IMR-90 (cell line): ENCODE results near the gene USP26. TPM values are rescaled to one million over a fixed set of nuclear protein-coding genes. Genes with fewer than 3 reads are reported as not detected.

Experiments used
- ATAC-seq: fragments of 200-7000 bp; cut with Tn5 transposase; 2 replicates; pipeline ENCODE4 v1.9.1; 2020; ENCODE audit warnings: low read depth, mild to moderate bottlenecking, moderate library complexity
- BruUV-seq: library from RNA; stranded (reverse); fragments of 400-500 nt; replicated peaks from 2 replicates; lab custom pipeline; 2021; lab: Mats Ljungman, UMichigan
- CTCF ChIA-PET: fragments of 300-600 bp; formaldehyde crosslinking; extraction: SDS; loops from one replicate; lab custom pipeline; 2021; ENCODE audit warnings: antibody characterized with exemption; lab: Yijun Ruan, JAX
- POLR2A ChIA-PET: fragments of 300-600 bp; sonication (Branson Sonifier 250); formaldehyde crosslinking; loops from one replicate; lab custom pipeline; 2022; ENCODE audit warnings: antibody characterized with exemption; ENCODE audit not compliant: unreplicated experiment; lab: Charles Lee
- DNase-seq: peaks from one replicate; pipeline ENCODE4 v3.0.0; 2013
- H2AFZ ChIP-seq: replicated peaks from 2 replicates; pipeline ENCODE3; 2013; ENCODE audit warnings: low read length, mild to moderate bottlenecking; ENCODE audit not compliant: poor library complexity
- H2AK5ac ChIP-seq: 2 replicates; pipeline ENCODE4 v1.6.1; 2013; ENCODE audit warnings: low read depth, low read length, inconsistent platforms
- H2AK9ac ChIP-seq: replicated peaks from 2 replicates; pipeline ENCODE3; 2013; ENCODE audit warnings: mild to moderate bottlenecking, low read depth, low read length, moderate library complexity; ENCODE audit not compliant: poor library complexity
- H2BK120ac ChIP-seq: 2 replicates; pipeline ENCODE4 v1.6.1; 2013; ENCODE audit warnings: low read depth, low read length, inconsistent platforms
- H2BK15ac ChIP-seq: 3 replicates; pipeline ENCODE4 v1.6.1; 2013; ENCODE audit warnings: low read depth, low read length, inconsistent platforms
- H2BK20ac ChIP-seq: 2 replicates; pipeline ENCODE4 v1.6.1; 2013; ENCODE audit warnings: low read depth, mild to moderate bottlenecking, inconsistent platforms, low read length, moderate library complexity
- H2BK5ac ChIP-seq: 2 replicates; pipeline ENCODE4 v1.6.1; 2013; ENCODE audit warnings: mild to moderate bottlenecking, low read depth, low read length, inconsistent platforms; ENCODE audit not compliant: poor library complexity, severe bottlenecking
- H3K14ac ChIP-seq: replicated peaks from 2 replicates; pipeline ENCODE4 v1.6.1; 2013; ENCODE audit warnings: low read depth, low read length, inconsistent platforms
- H3K18ac ChIP-seq: 2 replicates; pipeline ENCODE4 v1.6.1; 2013; ENCODE audit warnings: low read depth, low read length, control low read depth
- H3K23ac ChIP-seq: 2 replicates; pipeline ENCODE4 v1.6.1; 2013; ENCODE audit warnings: low read depth, low read length, inconsistent platforms
- H3K27ac ChIP-seq: 2 replicates; pipeline ENCODE4 v1.5.1; 2013; ENCODE audit warnings: mild to moderate bottlenecking, control low read depth, low read length; ENCODE audit not compliant: insufficient read depth
- H3K27me3 ChIP-seq: 2 replicates; pipeline ENCODE4 v1.6.1; 2013; ENCODE audit warnings: low read length; ENCODE audit not compliant: control insufficient read depth, insufficient read depth
- H3K36me3 ChIP-seq: 2 replicates; pipeline ENCODE4 v1.6.1; 2013; ENCODE audit warnings: low read length, mixed read lengths; ENCODE audit not compliant: control insufficient read depth, insufficient read depth
- H3K4ac ChIP-seq: 2 replicates; pipeline ENCODE4 v1.6.1; 2013; ENCODE audit warnings: low read depth, low read length, inconsistent platforms
- H3K4me1 ChIP-seq: 2 replicates; pipeline ENCODE4 v1.6.1; 2013; ENCODE audit warnings: low read length, mixed read lengths; ENCODE audit not compliant: control insufficient read depth, insufficient read depth
- H3K4me2 ChIP-seq: 2 replicates; pipeline ENCODE4 v1.6.1; 2013; ENCODE audit warnings: low read depth, mild to moderate bottlenecking, control low read depth, low read length, moderate library complexity
- H3K4me3 ChIP-seq: 2 replicates; pipeline ENCODE4 v1.5.1; 2013; ENCODE audit warnings: low read depth, mild to moderate bottlenecking, control low read depth, low read length, moderate library complexity; ENCODE audit not compliant: insufficient read depth
- H3K56ac ChIP-seq: 2 replicates; pipeline ENCODE4 v1.6.1; 2013; ENCODE audit warnings: low read length, inconsistent platforms; ENCODE audit not compliant: insufficient read depth; ENCODE audit errors: extremely low read depth
- H3K79me1 ChIP-seq, 2 experiments: 2 replicates each; pipeline ENCODE4 v1.6.1; 2013; ENCODE audit warnings: low read length in 2 of 2, inconsistent platforms in 1 of 2, low read depth in 1 of 2
- H3K9ac ChIP-seq: 2 replicates; pipeline ENCODE4 v1.6.1; 2013; ENCODE audit warnings: low read depth, low read length, control low read depth
- H3K9me1 ChIP-seq: 2 replicates; pipeline ENCODE4 v1.6.1; 2013; ENCODE audit warnings: low read length, inconsistent platforms; ENCODE audit not compliant: insufficient read depth
- H3K9me3 ChIP-seq: 2 replicates; pipeline ENCODE4 v1.6.1; 2013; ENCODE audit warnings: low read length; ENCODE audit not compliant: control insufficient read depth, insufficient read depth
- H4K20me1 ChIP-seq: 2 replicates; pipeline ENCODE4 v1.6.1; 2013; ENCODE audit warnings: low read length, inconsistent platforms; ENCODE audit not compliant: insufficient read depth
- H4K5ac ChIP-seq: 2 replicates; pipeline ENCODE4 v1.6.1; 2013; ENCODE audit warnings: mild to moderate bottlenecking, low read depth, low read length, control low read depth
- H4K8ac ChIP-seq, 2 experiments: 2 replicates each; pipeline ENCODE4 v1.6.1; 2013; ENCODE audit warnings: low read depth in 2 of 2, low read length in 2 of 2, control low read depth in 1 of 2, inconsistent platforms in 1 of 2
- H4K91ac ChIP-seq: 2 replicates; pipeline ENCODE4 v1.6.1; 2013; ENCODE audit warnings: low read depth, low read length, inconsistent platforms; ENCODE audit not compliant: insufficient read depth
- BHLHE40 ChIP-seq: fragments of 150-350 bp; IDR thresholded peaks from 2 replicates; pipeline ENCODE4 v1.6.1; 2016; ENCODE audit warnings: mild to moderate bottlenecking, low read depth, low read length
- CEBPB ChIP-seq: IDR thresholded peaks from 2 replicates; pipeline ENCODE4 v1.6.1; 2012; ENCODE audit warnings: low read depth, low read length, improper control_type of control experiment
- CHD1 ChIP-seq: IDR thresholded peaks from 2 replicates; pipeline ENCODE4 v1.6.1; 2012; ENCODE audit warnings: low read depth, low read length, improper control_type of control experiment
- CTCF ChIP-seq: conservative IDR thresholded peaks from 2 replicates; pipeline ENCODE4 v1.5.1; 2012; ENCODE audit warnings: mild to moderate bottlenecking, low read depth, low read length, improper control_type of control experiment
- FOS ChIP-seq: fragments of 150-350 bp; IDR thresholded peaks from 2 replicates; pipeline ENCODE4 v1.6.1; 2016; ENCODE audit warnings: low read depth, low read length
- MAFK ChIP-seq: IDR thresholded peaks from 2 replicates; pipeline ENCODE4 v1.6.1; 2012; ENCODE audit warnings: low read depth, low read length, improper control_type of control experiment
- MAZ ChIP-seq: IDR thresholded peaks from 2 replicates; pipeline ENCODE4 v1.6.1; 2012; ENCODE audit warnings: low read depth, mild to moderate bottlenecking, low read length, improper control_type of control experiment, moderate library complexity, borderline replicate concordance
- MXI1 ChIP-seq: IDR thresholded peaks from 2 replicates; pipeline ENCODE4 v1.6.1; 2012; ENCODE audit warnings: low read depth, mild to moderate bottlenecking, low read length, moderate library complexity, borderline replicate concordance
- NFE2L2 ChIP-seq: fragments of 150-350 bp; IDR thresholded peaks from 2 replicates; pipeline ENCODE4 v1.6.1; 2016; ENCODE audit warnings: low read depth, mild to moderate bottlenecking, low read length
- POLR2A ChIP-seq: IDR thresholded peaks from 2 replicates; pipeline ENCODE4 v1.6.1; 2012; ENCODE audit warnings: mild to moderate bottlenecking, low read depth, low read length
- RAD21 ChIP-seq: IDR thresholded peaks from 2 replicates; pipeline ENCODE4 v1.6.1; 2012; ENCODE audit warnings: low read length, improper control_type of control experiment
- RCOR1 ChIP-seq: IDR thresholded peaks from 2 replicates; pipeline ENCODE4 v1.6.1; 2012; ENCODE audit warnings: mild to moderate bottlenecking, low read length, improper control_type of control experiment; ENCODE audit not compliant: insufficient replicate concordance
- RFX5 ChIP-seq: IDR thresholded peaks from 2 replicates; pipeline ENCODE4 v1.8.0; 2012; ENCODE audit warnings: low read depth, mild to moderate bottlenecking, low read length, moderate library complexity
- SMC3 ChIP-seq: fragments of 150-350 bp; IDR thresholded peaks from 2 replicates; pipeline ENCODE4 v1.6.1; 2016; ENCODE audit warnings: low read depth, mild to moderate bottlenecking, antibody characterized with exemption, low read length, moderate library complexity
- USF2 ChIP-seq: fragments of 150-350 bp; IDR thresholded peaks from 2 replicates; pipeline ENCODE4 v1.6.1; 2017; ENCODE audit warnings: mild to moderate bottlenecking, antibody characterized with exemption, low read length, low read depth
- dilution Hi-C: fragments of 300-500 bp; cut with HindIII; formaldehyde crosslinking; loops from one replicate; pipeline ENCODE4 v1.14.3; 2018; ENCODE audit warnings: low sequenced_read_pairs; ENCODE audit not compliant: unreplicated experiment
- in situ Hi-C: fragments of 300-500 bp; cut with MboI; formaldehyde crosslinking; loops from 3 replicates; pipeline ENCODE4 v1.14.3; 2019; ENCODE audit warnings: low sequenced_read_pairs, inconsistent platforms, mixed read lengths
- intact Hi-C: fragments of 100-400 bp; cut with micrococcal nuclease; formaldehyde crosslinking; loops from 2 replicates; pipeline ENCODE4 v1.10.0; 2022
- polyA plus RNA-seq, 3 experiments: library from polyadenylated mRNA; depleted of rRNA; stranded (reverse); fragments of >200 nt; gene quantifications; 2 replicates each; pipeline ENCODE4 v1.2.3, GENCODE V29; 2012; ENCODE audit warnings: low replicate concordance in 1 of 3
- total RNA-seq: library from RNA; depleted of rRNA; stranded (reverse); fragments of >200 nt; gene quantifications from 2 replicates; pipeline ENCODE4 v1.2.3, GENCODE V29; 2012
- TF ChIP-seq, protein P1 (sequence below): fragments of 150-350 bp; IDR thresholded peaks from 2 replicates; pipeline ENCODE4 v1.6.1; 2016; ENCODE audit warnings: low read depth, mild to moderate bottlenecking, low read length, moderate library complexity, borderline replicate concordance

Gene USP26
- total and polyA plus RNA-seq, 2 of the 4 experiments (the other 2 are of a cell fraction) = not detected

- POLR2A ChIA-PET = no interaction called here
- no TSS peak for BruUV-seq
- no peak for ATAC-seq
These were observed 42.0 kb downstream of the USP26 start for GRCh38 chrX:133054761-133055405.

More at GRCh38 chrX:133054761-133055405, 42.0 kb downstream of the USP26 start:
- no peak for DNase-seq
- Histone ChIP-seq H4K8ac (no peak overlapping the region), H3K14ac (no peak overlapping the region), H3K36me3 (no peaks in the 10 kb centered on the region), H2AK9ac (no peak overlapping the region), H3K9ac (no peak overlapping the region), H3K4me1 (no peaks in the 10 kb centered on the region), H2BK15ac (no peak overlapping the region), H3K23ac (no peak overlapping the region), H2BK120ac (no peak overlapping the region), H2BK20ac (no peak overlapping the region), H3K4me3 (no peak overlapping the region), H3K9me1 (no peaks in the 10 kb centered on the region), H3K56ac (no peak overlapping the region), H2BK5ac (no peak overlapping the region), H3K18ac (no peak overlapping the region), H3K79me1 (no peaks in the 10 kb centered on the region), H4K5ac (no peak overlapping the region), H2AFZ (no peak overlapping the region), H3K4ac (no peak overlapping the region), H3K27ac (no peak overlapping the region), H4K91ac (no peak overlapping the region), H3K4me2 (no peak overlapping the region), H3K27me3 (no peaks in the 10 kb centered on the region; the same call in 1 of the 2 replicates), H3K9me3 (no peaks in the 10 kb centered on the region), H4K20me1 (no peaks in the 10 kb centered on the region), H2AK5ac (no peak overlapping the region)
- in situ Hi-C loops = no loop called here
- CTCF ChIA-PET = interaction anchor here (0.5 kb wide), 1 partner anchor 21 kb away, joined by 4 read pairs; no protein-coding TSS in a partner anchor
- dilution Hi-C loops = no loop called here
- no peak for TF ChIP-seq POLR2A
- no peak for TF ChIP-seq CHD1
- TF ChIP-seq MAFK = no peak
- no peak for TF ChIP-seq MXI1
- TF ChIP-seq BHLHE40 = no peak
- TF ChIP-seq RAD21 = no peak
- TF ChIP-seq MAZ = no peak
- no peak for TF ChIP-seq SMC3
- TF ChIP-seq CTCF = no peak
- no peak for TF ChIP-seq NFE2L2
- no peak for TF ChIP-seq RCOR1
- no peak for TF ChIP-seq CEBPB
- TF ChIP-seq, protein P1, sequence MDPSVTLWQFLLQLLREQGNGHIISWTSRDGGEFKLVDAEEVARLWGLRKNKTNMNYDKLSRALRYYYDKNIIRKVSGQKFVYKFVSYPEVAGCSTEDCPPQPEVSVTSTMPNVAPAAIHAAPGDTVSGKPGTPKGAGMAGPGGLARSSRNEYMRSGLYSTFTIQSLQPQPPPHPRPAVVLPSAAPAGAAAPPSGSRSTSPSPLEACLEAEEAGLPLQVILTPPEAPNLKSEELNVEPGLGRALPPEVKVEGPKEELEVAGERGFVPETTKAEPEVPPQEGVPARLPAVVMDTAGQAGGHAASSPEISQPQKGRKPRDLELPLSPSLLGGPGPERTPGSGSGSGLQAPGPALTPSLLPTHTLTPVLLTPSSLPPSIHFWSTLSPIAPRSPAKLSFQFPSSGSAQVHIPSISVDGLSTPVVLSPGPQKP = no peak
- no peak for TF ChIP-seq RFX5
- TF ChIP-seq USF2 = no peak
- no peak for TF ChIP-seq FOS
- intact Hi-C loops = no loop called here
